ENCODE measurements around the gene ESR1. TPM values are rescaled to one million over a fixed set of nuclear protein-coding genes. Genes with fewer than 3 reads are reported as not detected.

Gene ESR1
- total RNA-seq, 1 experiment from 2014 or later = not detected

GRCh38 chr6:151877458-151877857 is 70.0 kb downstream of the ESR1 start:
- no peak overlapping the region for H3K9ac ChIP-seq (ENCODE audit: extremely low read depth, insufficient read length, low read length)
- Mint-ChIP-seq H3K27me3 (ENCODE audit: low read depth) (no peaks in the 10 kb centered on the region), H3K9me3 (no peaks in the 10 kb centered on the region), H3K36me3 (ENCODE audit: insufficient read depth in 1 of 3, low read depth in 3 of 3) (no peaks in the 10 kb centered on the region), H3K27ac (no peak overlapping the region), H3K4me1 (no peaks in the 10 kb centered on the region), H3K4me3 (no peak overlapping the region)
- no peak for TF ChIP-seq CTCF (conservative IDR thresholded peaks at IDR 0.05)
- no peaks in the 10 kb centered on the region for H3K79me2 ChIP-seq (ENCODE audit: insufficient read depth, low read length)
- H3K9me3 ChIP-seq (ENCODE audit: control insufficient read depth, low read depth, low read length) = no peaks in the 10 kb centered on the region
- H2BK5ac ChIP-seq (ENCODE audit: insufficient read length, low read length) = no peak overlapping the region
- H2AK5ac ChIP-seq (ENCODE audit: insufficient read length, low read length) = no peak overlapping the region
- H2BK15ac ChIP-seq (ENCODE audit: low read depth, low read length) = no peak overlapping the region
- no peak overlapping the region for H3K4ac ChIP-seq (ENCODE audit: low read depth, low read length)
- H3K27me3 ChIP-seq (ENCODE audit: insufficient read depth, low read length) = no peaks in the 10 kb centered on the region
- no CpG with 5 or more reads among the region's 3 CpGs for WGBS (ENCODE audit: extremely low coverage, insufficient read length, low lambda C conversion rate)
- no peaks in the 10 kb centered on the region for H3K79me1 ChIP-seq (ENCODE audit: insufficient read depth, low read depth, low read length, poor library complexity, severe bottlenecking)
- H3K4me1 ChIP-seq (ENCODE audit: insufficient read depth, low read length) = no peaks in the 10 kb centered on the region
- H3K14ac ChIP-seq (ENCODE audit: insufficient read depth, low read length) = no peak overlapping the region
- H3K4me2 ChIP-seq (ENCODE audit: insufficient read depth, insufficient read length, low read length) = no peak overlapping the region
- no peak overlapping the region for H2AFZ ChIP-seq (ENCODE audit: low read length)
- no peak overlapping the region for H4K5ac ChIP-seq (ENCODE audit: insufficient read length, low read depth, low read length)
- no peak overlapping the region for H3K56ac ChIP-seq (ENCODE audit: insufficient read length, low read depth, low read length)
- no peaks in the 10 kb centered on the region for H4K20me1 ChIP-seq (ENCODE audit: control insufficient read depth, insufficient read depth, insufficient read length)
- no peak overlapping the region for H3T11ph ChIP-seq (ENCODE audit: low read length)
- no peak overlapping the region for H3K23ac ChIP-seq (ENCODE audit: insufficient read length, low read depth, low read length)
- no peak overlapping the region for H4K8ac ChIP-seq (replicated peaks; ENCODE audit: insufficient read length, low read depth, low read length)
- no peak overlapping the region for H2BK120ac ChIP-seq (ENCODE audit: low read depth, low read length, poor library complexity, severe bottlenecking)
- H3K23me2 ChIP-seq (ENCODE audit: insufficient read length, low read depth, low read length, poor library complexity, severe bottlenecking) = no peaks in the 10 kb centered on the region
- H4K91ac ChIP-seq (ENCODE audit: insufficient read length, low read depth, low read length) = no peak overlapping the region
- H2BK12ac ChIP-seq (ENCODE audit: insufficient read length, low read depth, low read length) = no peak overlapping the region
- no peak overlapping the region for H2BK20ac ChIP-seq (ENCODE audit: low read depth, low read length, poor library complexity, severe bottlenecking)
- DNase-seq = no peak
- H3K27ac ChIP-seq (ENCODE audit: insufficient read length, low read depth, low read length) = no peak overlapping the region
- H3K18ac ChIP-seq (ENCODE audit: insufficient read length, low read depth, low read length) = no peak overlapping the region
